ENCODE measurements around the gene PHF10.
"Not testable (repeated sequence)": the region's sequence is repeated elsewhere in the genome, so short reads cannot be mapped to it uniquely, and the experiment has no call there.

The PHF10 gene

DNA sequence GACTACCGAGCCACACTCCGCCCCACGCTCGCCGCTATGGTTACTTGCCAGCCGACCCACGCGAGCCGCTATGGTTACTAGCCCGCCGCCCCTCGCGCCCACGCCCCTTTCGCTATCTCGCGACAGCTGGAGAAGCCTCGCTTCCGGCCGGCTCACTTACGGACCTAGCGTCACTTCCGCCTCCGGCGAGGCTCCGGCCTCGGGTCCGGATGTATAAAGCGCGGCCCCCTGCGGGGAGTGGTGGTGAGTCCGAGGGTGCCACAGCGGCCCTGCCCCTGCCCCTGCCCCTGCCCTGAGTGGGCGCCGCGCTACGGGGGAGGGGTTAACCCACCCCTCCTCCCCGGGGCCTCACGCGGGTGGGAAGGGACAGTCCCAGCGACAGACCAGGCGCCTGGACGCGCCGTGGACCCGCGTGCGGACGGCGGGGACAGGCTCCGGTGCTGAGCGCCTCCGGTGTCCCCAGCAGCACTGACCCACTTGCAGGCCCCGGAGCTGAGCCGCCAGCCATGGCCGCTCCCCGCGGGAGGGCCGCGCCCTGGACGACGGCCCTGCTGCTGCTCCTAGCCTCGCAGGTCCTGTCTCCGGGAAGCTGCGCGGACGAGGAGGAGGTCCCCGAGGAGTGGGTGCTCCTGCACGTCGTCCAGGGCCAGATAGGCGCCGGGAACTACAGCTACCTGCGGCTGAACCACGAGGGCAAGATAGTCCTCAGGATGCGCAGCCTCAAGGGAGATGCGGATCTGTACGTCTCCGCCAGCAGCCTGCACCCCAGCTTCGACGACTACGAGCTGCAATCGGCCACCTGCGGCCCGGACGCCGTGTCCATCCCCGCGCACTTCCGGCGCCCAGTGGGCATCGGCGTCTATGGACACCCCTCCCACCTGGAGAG lies 22.1 kb downstream of the PHF10 start, which contains the start of the genes C6orf120 and WDR27:
TSS of gene C6orf120 (plus strand) at position 173 of the 886 bp plus-strand sequence. CDS start at position 507, 334 bp downstream.
TSS of gene WDR27 (minus strand) at position 76 of the 886 bp plus-strand sequence. CDS start 13,024 bp downstream, outside the sequence.
- Histone ChIP-seq H4K20me1 (ENCODE audit: insufficient read depth) (no peaks in the 10 kb centered on the region), H3K4me3 (IDR thresholded peaks at IDR 0.05; ENCODE audit: insufficient read depth, low read depth, low read length) (no peak within 1 kb of the TSS), H3K4me1 (ENCODE audit: low read depth, poor library complexity, severe bottlenecking) (peaks cover 33% of the 10 kb centered on the region), H3K36me3 (ENCODE audit: insufficient read depth) (0 out of 2 replicates have a peak, but pooled peaks cover 3% of the 10 kb centered on the region), H3K9ac (peak within 1 kb of the TSS; percentile 75), H3K4me2 (peak within 1 kb of the TSS; percentile 94), H3K27me3 (ENCODE audit: insufficient read depth, low read depth) (no peaks in the 10 kb centered on the region), H2AFZ (ENCODE audit: low read depth) (peak within 1 kb of the TSS; percentile 74), H3K79me2 (ENCODE audit: insufficient read depth, low read depth) (peaks cover 34% of the 10 kb centered on the region), H3K27ac (peak within 1 kb of the TSS; percentile 85)
- TF ChIP-seq, protein P1, sequence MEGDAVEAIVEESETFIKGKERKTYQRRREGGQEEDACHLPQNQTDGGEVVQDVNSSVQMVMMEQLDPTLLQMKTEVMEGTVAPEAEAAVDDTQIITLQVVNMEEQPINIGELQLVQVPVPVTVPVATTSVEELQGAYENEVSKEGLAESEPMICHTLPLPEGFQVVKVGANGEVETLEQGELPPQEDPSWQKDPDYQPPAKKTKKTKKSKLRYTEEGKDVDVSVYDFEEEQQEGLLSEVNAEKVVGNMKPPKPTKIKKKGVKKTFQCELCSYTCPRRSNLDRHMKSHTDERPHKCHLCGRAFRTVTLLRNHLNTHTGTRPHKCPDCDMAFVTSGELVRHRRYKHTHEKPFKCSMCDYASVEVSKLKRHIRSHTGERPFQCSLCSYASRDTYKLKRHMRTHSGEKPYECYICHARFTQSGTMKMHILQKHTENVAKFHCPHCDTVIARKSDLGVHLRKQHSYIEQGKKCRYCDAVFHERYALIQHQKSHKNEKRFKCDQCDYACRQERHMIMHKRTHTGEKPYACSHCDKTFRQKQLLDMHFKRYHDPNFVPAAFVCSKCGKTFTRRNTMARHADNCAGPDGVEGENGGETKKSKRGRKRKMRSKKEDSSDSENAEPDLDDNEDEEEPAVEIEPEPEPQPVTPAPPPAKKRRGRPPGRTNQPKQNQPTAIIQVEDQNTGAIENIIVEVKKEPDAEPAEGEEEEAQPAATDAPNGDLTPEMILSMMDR (conservative IDR thresholded peaks at IDR 0.05; ENCODE audit: low read depth, low read length) = no peak

DNA sequence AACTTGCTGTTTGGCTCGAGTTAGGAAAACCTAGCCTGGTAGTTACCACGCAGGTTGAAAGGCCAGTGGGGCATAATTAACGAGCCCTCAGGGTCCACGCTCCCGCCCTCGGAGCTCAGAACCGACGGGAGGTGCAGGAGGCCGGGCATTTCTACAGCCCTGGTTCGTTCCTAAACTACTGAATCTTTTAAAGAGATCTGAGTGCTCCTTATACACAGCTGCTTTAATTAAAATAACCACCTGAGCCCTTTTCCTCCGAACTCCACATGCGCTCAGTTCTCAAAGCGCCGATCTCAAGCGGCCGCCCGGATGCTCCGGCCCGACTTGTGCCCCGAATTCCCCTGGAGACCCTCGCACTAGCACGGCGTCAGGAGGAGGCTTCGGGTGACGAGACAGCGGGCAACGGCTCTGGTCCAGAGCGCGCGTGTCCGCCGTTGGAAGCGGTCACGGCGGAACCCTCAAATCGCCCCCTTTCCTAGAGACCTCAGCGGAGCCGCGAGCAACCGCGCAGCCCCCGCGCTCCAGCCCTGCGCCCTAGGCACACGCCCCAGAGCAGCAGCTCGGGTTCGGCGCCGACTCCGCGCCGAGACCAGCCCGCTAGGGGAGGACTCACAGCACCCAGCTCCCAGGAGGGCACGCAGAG lies 22.9 kb downstream of the PHF10 start:
- H2AFZ ChIP-seq (ENCODE audit: low read depth) = peak overlapping the region; percentile 74
- H4K20me1 ChIP-seq (ENCODE audit: insufficient read depth) = no peaks in the 10 kb centered on the region
- TF ChIP-seq, protein P1 (conservative IDR thresholded peaks at IDR 0.05; ENCODE audit: low read depth, low read length) = no peak
- H3K4me3 ChIP-seq (IDR thresholded peaks at IDR 0.05; ENCODE audit: insufficient read depth, low read depth, low read length) = no peak overlapping the region
- peak overlapping the region; percentile 83 for H3K4me2 ChIP-seq
- H3K27ac ChIP-seq = peak overlapping the region; percentile 85
- H3K4me1 ChIP-seq (ENCODE audit: low read depth, poor library complexity, severe bottlenecking) = peaks cover 33% of the 10 kb centered on the region
- 0 out of 2 replicates have a peak, but pooled peaks cover 3% of the 10 kb centered on the region for H3K36me3 ChIP-seq (ENCODE audit: insufficient read depth)
- no peaks in the 10 kb centered on the region for H3K27me3 ChIP-seq (ENCODE audit: insufficient read depth, low read depth)
- peak overlapping the region; percentile 75 for H3K9ac ChIP-seq
- peaks cover 34% of the 10 kb centered on the region for H3K79me2 ChIP-seq (ENCODE audit: insufficient read depth, low read depth)

DNA sequence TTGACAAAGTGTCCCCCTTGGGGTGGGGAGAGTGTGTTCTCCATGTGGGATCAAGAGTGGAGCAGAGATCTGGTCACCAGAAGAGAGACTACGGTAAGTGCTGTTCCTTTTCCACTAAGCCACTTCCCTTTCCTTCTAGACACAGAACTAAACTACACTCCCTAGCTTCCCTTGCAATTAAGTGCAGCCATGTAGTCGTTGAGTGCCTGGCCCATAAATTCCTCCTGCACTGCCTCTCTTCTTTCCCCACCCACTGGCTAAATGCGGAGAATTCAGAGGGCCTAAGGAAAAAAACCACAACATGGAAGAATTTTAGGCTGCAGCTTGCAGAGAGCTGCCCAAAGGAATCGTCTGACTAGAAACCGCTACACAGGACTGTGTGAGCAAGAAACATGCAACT lies 24.0 kb downstream of the PHF10 start:
- peak overlapping the region; percentile 75; the same call in 1 of the 2 replicates for H3K9ac ChIP-seq
- peak overlapping the region; percentile 83 for H3K4me2 ChIP-seq
- TF ChIP-seq, protein P1 (conservative IDR thresholded peaks at IDR 0.05; ENCODE audit: low read depth, low read length) = no peak
- peaks cover 34% of the 10 kb centered on the region for H3K79me2 ChIP-seq (ENCODE audit: insufficient read depth, low read depth)
- no peaks in the 10 kb centered on the region for H3K27me3 ChIP-seq (ENCODE audit: insufficient read depth, low read depth)
- H3K4me1 ChIP-seq (ENCODE audit: low read depth, poor library complexity, severe bottlenecking) = peaks cover 33% of the 10 kb centered on the region
- no peaks in the 10 kb centered on the region for H4K20me1 ChIP-seq (ENCODE audit: insufficient read depth)
- H2AFZ ChIP-seq (ENCODE audit: low read depth) = no peak overlapping the region
- no peak overlapping the region for H3K4me3 ChIP-seq (IDR thresholded peaks at IDR 0.05; ENCODE audit: insufficient read depth, low read depth, low read length)
- H3K27ac ChIP-seq = no peak overlapping the region
- no peaks in the 10 kb centered on the region for H3K36me3 ChIP-seq (ENCODE audit: insufficient read depth)

DNA sequence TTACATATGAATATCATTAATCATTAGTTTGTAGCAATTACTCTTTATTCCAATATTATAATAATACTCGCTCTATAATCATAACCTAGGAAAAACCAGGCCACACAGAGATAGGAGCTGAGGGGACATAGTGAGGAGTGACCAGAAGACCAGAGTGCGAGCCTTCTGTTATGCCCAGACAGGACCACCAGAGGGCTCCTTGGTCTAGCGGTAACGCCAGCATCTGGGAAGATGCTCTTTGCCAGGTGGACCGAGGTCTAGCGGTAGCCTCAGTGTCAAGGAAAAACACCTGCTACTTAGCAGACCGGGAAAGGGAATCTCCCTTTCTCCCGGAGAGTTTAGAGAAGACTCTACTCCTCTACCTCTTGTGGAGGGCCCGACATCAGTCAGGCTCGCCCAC lies 27.2 kb downstream of the PHF10 start:
- H2AFZ ChIP-seq (ENCODE audit: low read depth); H3K27me3 ChIP-seq (ENCODE audit: insufficient read depth, low read depth); H3K36me3 ChIP-seq (ENCODE audit: insufficient read depth); H3K4me3 ChIP-seq (IDR thresholded peaks at IDR 0.05; ENCODE audit: insufficient read depth, low read depth, low read length); H4K20me1 ChIP-seq (ENCODE audit: insufficient read depth); H3K9ac ChIP-seq; H3K4me1 ChIP-seq (ENCODE audit: low read depth, poor library complexity, severe bottlenecking); H3K4me2 ChIP-seq; H3K27ac ChIP-seq: not testable (repeated sequence)
- H3K79me2 ChIP-seq (ENCODE audit: insufficient read depth, low read depth) = peaks cover 22% of the 10 kb centered on the region; the same call in 1 of the 2 replicates
